ENCODE measurements around the gene SERPINA5. TPM values are rescaled to one million over a fixed set of nuclear protein-coding genes. Genes with fewer than 3 reads are reported as not detected.

SERPINA5 gene
- total RNA-seq, 1 donor from 2014 or later = 7.7 TPM

DNA sequence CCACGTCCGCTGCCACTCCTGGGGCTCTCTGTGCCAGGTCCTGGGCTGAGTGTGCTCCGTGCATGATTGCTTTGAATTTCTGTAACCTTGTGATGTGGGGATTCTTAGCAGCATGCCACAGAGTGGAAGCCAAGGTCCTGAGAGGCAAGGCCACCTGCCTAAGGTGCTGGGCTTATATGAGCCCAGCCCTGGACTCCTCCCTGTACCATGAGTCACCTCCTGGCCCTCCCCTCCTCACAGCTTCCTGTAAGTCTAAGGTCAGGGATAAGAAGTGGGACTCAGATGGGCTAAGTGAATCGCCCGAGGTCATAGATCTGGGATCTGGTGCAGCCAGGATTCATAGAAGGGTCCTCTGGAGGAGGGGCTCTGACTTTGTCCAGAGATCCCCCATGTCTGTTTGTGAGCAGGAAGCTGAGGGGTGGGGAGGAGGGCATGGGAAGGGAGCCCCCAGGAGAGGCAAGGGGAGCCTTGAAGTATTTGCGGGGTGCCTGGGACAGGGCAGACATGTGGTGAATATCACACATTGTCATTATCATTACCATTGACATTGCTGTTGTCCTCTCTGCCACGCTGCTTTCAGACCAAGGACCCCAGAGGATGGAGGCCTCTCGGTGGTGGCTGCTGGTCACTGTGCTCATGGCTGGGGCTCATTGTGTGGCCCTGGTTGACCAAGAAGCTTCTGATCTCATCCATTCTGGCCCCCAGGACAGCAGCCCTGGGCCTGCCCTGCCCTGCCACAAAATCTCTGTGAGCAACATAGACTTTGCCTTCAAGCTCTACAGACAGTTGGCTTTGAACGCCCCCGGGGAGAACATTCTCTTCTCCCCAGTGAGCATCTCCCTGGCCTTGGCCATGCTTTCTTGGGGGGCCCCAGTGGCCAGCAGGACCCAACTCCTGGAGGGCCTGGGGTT is 59.8 kb downstream of the SERPINA5 start:
- Mint-ChIP-seq H3K9me3 (no peaks in the 10 kb centered on the region), H3K4me1 (ENCODE audit: unreplicated experiment) (no peaks in the 10 kb centered on the region), H3K27me3 (peaks cover 3% of the 10 kb centered on the region), H3K27ac (no peak overlapping the region), H3K4me3 (no peak overlapping the region), H3K36me3 (no peaks in the 10 kb centered on the region)
- TF ChIP-seq, protein P1, sequence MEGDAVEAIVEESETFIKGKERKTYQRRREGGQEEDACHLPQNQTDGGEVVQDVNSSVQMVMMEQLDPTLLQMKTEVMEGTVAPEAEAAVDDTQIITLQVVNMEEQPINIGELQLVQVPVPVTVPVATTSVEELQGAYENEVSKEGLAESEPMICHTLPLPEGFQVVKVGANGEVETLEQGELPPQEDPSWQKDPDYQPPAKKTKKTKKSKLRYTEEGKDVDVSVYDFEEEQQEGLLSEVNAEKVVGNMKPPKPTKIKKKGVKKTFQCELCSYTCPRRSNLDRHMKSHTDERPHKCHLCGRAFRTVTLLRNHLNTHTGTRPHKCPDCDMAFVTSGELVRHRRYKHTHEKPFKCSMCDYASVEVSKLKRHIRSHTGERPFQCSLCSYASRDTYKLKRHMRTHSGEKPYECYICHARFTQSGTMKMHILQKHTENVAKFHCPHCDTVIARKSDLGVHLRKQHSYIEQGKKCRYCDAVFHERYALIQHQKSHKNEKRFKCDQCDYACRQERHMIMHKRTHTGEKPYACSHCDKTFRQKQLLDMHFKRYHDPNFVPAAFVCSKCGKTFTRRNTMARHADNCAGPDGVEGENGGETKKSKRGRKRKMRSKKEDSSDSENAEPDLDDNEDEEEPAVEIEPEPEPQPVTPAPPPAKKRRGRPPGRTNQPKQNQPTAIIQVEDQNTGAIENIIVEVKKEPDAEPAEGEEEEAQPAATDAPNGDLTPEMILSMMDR (conservative IDR thresholded peaks at IDR 0.05) = no peak
- no peak for DNase-seq (ENCODE audit: extremely low spot score, unreplicated experiment)

DNA sequence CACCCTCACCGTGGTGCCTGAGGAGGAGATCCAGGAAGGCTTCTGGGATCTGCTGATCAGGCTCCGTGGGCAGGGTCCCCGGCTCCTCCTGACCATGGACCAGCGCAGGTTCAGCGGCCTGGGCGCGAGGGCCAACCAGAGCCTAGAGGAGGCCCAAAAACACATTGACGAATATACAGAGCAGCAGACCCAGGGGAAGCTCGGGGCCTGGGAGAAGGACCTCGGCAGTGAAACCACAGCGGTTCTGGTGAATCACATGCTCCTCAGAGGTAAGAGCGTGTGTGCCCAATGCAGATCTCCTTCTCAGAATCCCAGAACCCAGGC is 60.4 kb downstream of the SERPINA5 start:
- no peaks in the 10 kb centered on the region for H3K9me3 Mint-ChIP-seq
- TF ChIP-seq, protein P1 (conservative IDR thresholded peaks at IDR 0.05) = no peak

More for the DNA sequence above, 60.4 kb downstream of the SERPINA5 start:
- Mint-ChIP-seq H3K27ac (no peak overlapping the region), H3K4me3 (no peak overlapping the region), H3K4me1 (ENCODE audit: unreplicated experiment) (no peaks in the 10 kb centered on the region), H3K36me3 (no peaks in the 10 kb centered on the region), H3K27me3 (peaks cover 3% of the 10 kb centered on the region)
- no peak for DNase-seq (ENCODE audit: extremely low spot score, unreplicated experiment)

Other genes starting within 250 kb of the SERPINA5 start
- not detected in 2 replicates for gene SERPINA2, start 214.7 kb upstream of the SERPINA5 start, total RNA-seq (ENCODE audit: low replicate concordance)
- 313 and 712 TPM in 2 replicates for gene SERPINA1, start 192.8 kb upstream of the SERPINA5 start, total RNA-seq (ENCODE audit: low replicate concordance)
- gene SERPINA11, start 128.6 kb upstream of the SERPINA5 start, total RNA-seq (ENCODE audit: low replicate concordance) = 0.31 TPM in 1 of 2 replicates, not detected in the other
- not detected in 2 replicates for gene SERPINA9, start 105.2 kb upstream of the SERPINA5 start, total RNA-seq (ENCODE audit: low replicate concordance)
- not detected in 2 replicates for gene SERPINA12, start 72.0 kb upstream of the SERPINA5 start, total RNA-seq (ENCODE audit: low replicate concordance)
- gene SERPINA4, start 20.0 kb upstream of the SERPINA5 start, total RNA-seq (ENCODE audit: low replicate concordance) = 1.4 TPM in 2 replicates
- gene SERPINA3, start 31.0 kb downstream of the SERPINA5 start, total RNA-seq (ENCODE audit: low replicate concordance) = 3.5 and 7.1 TPM in 2 replicates
- gene GSC, start 188.7 kb downstream of the SERPINA5 start, total RNA-seq (ENCODE audit: low replicate concordance) = 1.0 and 16.2 TPM in 2 replicates

All from type B pancreatic cell (in vitro differentiated cells).